GM19240 (cell line): ENCODE data around the gene TMEM121.
"Not testable (repeated sequence)": the region's sequence is repeated elsewhere in the genome, so short reads cannot be mapped to it uniquely, and the experiment has no call there.

ENCODE experiments used
- DNase-seq: peaks from one replicate; pipeline ENCODE4 v3.0.0; 2011; ENCODE audit warnings: low spot score; ENCODE audit not compliant: insufficient read length

TMEM121 gene

DNA sequence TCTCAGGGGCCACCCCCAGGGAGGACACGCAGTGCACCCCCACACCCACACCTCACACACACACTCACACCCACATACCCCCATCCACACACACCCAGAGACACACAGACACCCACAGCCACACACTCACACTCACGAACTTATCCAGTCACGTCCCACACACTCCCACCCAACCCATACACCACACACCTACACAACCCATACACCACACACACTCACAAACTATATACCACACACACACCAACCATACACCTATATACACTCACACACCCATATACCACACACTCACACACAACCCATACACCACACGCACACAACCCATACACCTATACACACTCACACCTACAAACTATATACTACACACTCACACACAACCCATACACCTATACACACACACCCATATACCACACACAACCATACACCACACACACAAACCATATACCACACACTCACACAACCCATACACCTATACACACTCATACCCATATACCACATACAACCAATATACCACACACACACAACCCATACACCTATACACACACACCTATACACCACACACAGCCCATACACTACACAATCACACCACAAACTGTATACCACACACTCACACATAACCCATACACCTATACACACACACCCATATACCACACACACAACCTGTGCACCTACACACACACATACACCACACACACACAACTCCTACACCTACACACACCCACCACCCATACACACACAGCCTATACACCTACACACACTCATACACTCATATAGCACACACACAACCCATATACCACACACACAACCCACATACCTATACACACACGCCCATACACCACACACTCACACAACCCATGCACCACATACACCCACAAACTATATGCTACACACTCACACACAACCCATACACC, 42.7 kb downstream of the TMEM121 start:
- DNase-seq: no peak

DNA sequence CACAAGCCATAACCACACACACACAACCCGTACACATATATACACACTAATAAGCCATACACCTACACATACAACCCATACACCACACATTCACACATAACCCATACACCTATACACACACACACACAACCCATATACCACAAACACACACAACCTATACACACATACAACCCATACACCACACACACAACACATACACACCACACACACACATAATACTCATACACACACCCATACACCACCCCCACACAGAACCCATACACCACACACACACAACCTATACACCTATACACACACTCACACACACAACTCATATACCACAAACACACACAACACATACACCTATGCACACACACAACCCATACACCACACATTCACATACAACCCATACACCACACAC, 44.1 kb downstream of the TMEM121 start:
- no peak for DNase-seq

DNA sequence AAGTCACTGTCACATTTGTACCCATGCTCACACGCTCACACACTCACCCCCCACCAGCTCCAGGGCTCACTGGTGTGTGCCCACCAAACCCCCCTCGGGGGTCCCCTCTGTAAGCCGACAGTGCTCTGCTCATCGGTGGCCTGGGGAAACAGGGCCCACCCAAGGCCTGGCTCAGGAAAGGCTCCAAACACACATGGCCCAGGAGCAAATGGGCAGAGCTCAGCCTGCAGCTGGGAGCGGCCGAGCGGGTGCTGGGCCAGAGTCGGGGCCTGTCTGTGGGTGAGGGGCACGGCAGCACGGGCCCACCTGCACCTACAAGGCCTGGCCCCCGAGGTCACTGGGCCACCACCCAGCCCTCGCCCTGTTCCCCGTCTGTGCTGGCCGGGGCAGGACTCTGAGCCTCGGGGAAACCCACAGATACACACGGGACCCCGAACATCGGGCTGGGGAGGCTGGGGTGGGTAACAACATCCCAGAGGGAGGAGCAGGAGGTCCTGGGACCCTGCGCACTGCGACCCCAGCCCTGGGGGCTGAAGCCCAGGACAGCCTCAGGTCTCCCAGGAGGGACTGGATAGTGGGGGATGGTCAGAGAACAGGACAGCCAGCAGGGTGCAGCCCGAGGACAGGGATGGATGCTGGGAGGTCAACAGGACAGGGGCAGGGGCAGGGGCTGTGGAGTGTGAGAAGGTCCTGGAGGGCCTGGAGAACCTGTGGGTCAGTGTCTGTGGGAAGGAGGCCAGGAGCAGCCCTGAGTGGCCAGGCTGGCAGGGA, 45.0 kb downstream of the TMEM121 start:
- not testable (repeated sequence) for DNase-seq

DNA sequence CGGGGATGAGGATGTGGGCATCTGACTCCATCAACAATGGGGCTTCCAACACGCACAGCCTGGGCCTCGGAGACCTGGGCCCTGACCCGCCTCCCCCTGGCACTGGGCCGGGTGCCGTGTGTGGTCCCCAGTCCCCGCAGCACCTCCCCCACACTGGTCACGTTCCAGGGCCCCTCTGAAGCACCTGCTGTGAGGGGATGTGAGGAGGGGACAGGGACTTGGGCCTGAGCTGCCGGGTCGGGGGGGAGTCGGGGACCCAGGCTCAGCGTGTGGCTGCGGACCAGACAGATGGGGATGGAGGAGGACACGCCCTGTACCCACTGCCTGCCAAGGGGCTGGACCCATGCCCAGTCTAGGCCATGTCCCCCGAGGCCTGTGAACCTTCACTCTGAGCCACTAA, 45.7 kb downstream of the TMEM121 start:
- DNase-seq: not testable (repeated sequence)

DNA sequence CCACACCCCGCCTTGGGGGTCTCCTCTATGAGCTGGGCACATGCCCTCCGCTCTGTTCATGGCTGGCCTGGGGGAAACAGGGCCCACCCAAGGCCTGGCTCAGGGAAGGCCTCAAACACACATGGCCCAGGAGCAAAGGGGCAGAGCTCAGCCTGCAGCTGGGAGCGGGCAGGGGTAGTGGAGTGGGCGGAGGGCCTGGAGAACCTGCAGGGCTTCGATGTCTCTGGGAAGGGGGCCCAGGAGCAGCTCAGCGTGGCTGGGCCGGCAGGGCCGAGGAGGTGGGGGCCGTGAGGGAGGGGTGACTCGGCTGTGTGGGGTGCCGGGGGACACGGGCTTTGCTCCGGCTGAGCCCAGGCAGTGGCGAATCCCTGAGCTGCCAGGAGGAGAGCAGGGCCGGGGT, 47.5 kb downstream of the TMEM121 start:
- DNase-seq: not testable (repeated sequence)

DNA sequence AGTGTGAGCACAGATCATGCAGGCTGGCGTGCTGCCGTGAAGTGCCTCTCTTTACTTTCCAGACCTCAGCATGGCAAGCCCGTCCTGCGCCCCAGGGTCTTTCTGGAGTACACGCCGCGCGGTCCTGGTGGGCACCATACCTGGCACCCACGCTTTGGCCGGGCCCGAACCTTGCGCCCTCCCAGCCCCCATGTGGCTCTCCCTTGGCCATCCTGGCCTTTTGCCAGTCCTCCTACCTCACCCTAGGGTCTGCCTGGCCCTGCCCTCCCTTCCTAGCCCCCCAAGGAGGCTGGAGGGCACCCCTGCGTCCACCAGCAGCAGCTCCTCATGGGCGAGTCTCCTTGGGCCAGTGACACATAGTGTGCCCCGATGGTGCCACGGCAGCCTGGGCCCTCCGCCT, 48.0 kb downstream of the TMEM121 start:
- not testable (repeated sequence) for DNase-seq

DNA sequence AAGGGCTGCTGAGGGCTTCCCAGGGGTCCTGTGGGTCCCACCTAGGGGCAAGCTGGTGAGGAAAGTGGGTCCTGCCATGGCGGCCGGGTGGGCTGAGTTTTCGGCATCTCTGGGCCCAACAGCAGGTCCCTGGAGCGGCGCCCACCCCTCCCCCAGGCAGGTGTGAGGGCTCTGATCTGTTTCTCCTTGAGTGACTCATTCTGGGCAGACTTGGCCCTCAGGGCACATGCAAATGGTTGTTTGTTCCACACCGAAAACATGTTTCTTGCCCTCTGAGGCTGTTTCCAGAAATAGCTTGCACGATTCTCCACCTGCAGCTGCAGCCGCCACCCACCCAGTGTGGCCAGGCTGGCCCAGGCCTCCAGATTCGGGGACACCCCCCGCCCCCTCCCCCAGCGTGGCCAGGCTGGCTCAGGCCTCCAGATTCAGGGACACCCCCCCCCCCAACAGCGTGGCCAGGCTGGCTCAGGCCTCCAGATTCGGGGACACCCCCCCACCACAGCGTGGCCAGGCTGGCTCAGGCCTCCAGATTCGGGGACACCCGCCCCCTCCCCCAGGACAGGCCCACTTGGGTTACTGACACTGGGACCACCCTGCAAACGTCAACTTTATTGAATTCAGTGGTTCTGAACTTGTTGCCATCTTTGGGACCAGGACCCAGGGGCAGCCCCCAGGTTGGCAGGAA, 48.8 kb downstream of the TMEM121 start:
- not testable (repeated sequence) for DNase-seq

DNA sequence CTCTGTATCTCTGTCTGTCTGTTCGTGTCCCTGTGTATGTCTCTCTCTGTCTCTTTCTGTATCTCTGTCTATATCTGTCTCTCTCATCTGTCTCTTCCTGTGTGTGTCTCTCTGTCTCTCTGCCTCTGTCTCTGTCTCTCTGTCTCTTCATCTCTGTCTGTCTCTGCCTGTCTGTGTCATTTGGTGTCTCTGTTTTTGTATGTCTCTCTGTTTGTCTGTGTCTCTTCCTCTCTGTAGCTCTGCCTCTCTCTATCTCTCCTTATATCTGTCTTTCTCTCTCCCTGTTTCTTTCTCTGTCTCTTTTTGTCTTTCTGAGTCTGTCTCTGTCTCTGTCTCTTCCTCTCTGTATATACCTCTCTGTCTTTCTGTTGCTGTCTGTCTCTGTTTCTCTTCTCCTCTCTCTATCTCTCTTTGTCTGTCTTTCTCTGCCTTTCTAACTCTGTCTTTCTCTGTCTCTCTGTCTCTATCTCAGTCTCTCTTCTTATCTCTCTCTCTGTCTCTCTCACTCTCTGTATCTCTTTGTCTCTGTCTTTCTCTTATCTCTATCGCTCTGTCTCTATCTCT, 50.2 kb downstream of the TMEM121 start:
- no peak for DNase-seq

DNA sequence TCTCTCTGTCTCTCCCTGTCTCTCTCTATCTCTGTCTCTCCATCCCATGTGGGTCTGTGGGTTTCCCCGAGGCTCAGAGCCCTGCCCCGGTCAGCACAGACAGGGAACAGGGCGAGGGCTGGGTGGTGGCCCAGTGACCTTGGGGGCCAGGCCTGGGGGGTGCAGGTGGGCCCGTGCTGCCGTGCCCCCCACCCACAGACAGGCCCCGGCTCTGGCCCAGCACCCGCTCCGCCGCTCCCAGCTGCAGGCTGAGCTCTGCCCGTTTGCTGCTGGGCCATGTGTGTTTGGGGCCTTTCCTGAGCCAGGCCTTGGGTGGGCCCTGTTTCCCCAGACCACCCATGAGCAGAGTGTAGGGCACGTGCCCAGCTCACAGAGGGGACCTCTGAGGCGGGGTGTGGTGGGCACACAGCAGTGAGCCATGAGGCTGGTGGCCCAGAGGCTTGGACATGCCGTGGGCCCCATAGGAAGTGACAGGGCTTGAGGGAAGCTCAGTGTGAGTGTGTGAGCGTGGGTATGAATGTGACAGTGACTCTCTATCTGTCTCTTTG, 51.0 kb downstream of the TMEM121 start:
- no peak for DNase-seq

DNA sequence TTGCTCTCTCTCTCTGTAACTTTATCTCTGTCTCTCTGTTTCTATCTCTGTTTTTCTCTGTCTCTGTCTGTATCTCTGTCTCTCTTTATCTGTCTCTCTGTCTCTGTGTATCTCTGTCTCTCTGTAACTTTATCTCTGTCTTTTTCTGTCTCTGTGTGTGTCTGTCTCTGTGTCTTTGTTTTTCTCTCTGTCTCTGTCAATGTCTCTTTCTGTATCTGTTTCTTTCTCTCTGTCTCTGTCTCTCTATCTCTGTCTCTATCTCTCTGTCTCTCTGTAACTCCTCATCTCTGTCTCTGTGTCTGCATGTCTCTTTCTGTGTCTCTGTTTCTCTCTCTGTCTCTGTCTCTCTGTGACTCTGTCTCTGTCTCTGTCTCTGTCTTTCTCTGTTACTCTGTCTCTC, 51.7 kb downstream of the TMEM121 start:
- DNase-seq: no peak

DNA sequence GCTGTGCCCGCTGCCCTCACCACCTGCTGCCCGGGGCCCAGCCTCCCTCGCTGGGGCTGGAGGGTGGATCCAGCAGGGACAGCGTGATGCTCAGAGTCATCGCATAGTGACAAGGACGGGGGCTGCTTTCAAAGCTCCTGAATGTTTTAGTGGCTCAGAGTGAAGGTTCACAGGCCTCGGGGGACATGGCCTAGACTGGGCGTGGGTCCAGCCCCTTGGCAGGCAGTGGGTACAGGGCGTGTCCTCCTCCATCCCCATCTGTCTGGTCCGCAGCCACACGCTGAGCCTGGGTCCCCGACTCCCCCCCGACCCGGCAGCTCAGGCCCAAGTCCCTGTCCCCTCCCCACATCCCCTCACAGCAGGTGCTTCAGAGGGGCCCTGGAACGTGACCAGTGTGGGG, 52.8 kb downstream of the TMEM121 start:
- DNase-seq: not testable (repeated sequence)
